Astrocyte of the cerebellum (primary cell): ENCODE results near the gene RAP1GAP.

ENCODE experiments used
- DNase-seq: peaks from one replicate; pipeline ENCODE4 v3.0.0-alpha.2; 2011; ENCODE audit warnings: low read depth
- H3K4me3 ChIP-seq: 2 replicates; pipeline ENCODE4 v1.5.1; 2011; ENCODE audit warnings: mild to moderate bottlenecking, low read depth, low read length, moderate library complexity
- CTCF ChIP-seq: IDR thresholded peaks from 2 replicates; pipeline ENCODE4 v1.5.1; 2012; ENCODE audit warnings: low read length, low read depth, moderate library complexity, mild to moderate bottlenecking; ENCODE audit errors: missing control alignments
- in situ Hi-C: cut with HindIII; loops from 2 replicates; pipeline ENCODE4 v1.10.0; 2017; ENCODE audit warnings: low sequenced_read_pairs

RAP1GAP gene

GRCh38 chr1:21573971-21574465, 95.1 kb downstream of the RAP1GAP start:
- no peak overlapping the region for H3K4me3 ChIP-seq
- in situ Hi-C loops, result no loop called here

GRCh38 chr1:21573475-21573874, 95.7 kb downstream of the RAP1GAP start:
- in situ Hi-C loops, result no loop called here
- no peak overlapping the region for H3K4me3 ChIP-seq
- no peak for DNase-seq
- no peak for TF ChIP-seq CTCF

More at GRCh38 chr1:21573971-21574465, 95.1 kb downstream of the RAP1GAP start:
- peak; percentile 62 for TF ChIP-seq CTCF
- peak; percentile 92 for DNase-seq

- no peak for DNase-seq
- no peak overlapping the region for H3K4me3 ChIP-seq
- in situ Hi-C loops, result no loop called here
- no peak for TF ChIP-seq CTCF
Measured at GRCh38 chr1:21572735-21573277, 96.4 kb downstream of the RAP1GAP start.

GRCh38 chr1:21572221-21572620, 96.9 kb downstream of the RAP1GAP start:
- DNase-seq, result no peak
- in situ Hi-C loops, result no loop called here
- TF ChIP-seq CTCF, result no peak
- H3K4me3 ChIP-seq, result no peak overlapping the region

- H3K4me3 ChIP-seq, result no peak overlapping the region
- no peak for DNase-seq
- in situ Hi-C loops, result no loop called here
- TF ChIP-seq CTCF, result no peak
Measured at GRCh38 chr1:21570885-21571284, 98.3 kb downstream of the RAP1GAP start.

- DNase-seq, result no peak
- no peak overlapping the region for H3K4me3 ChIP-seq
- no peak for TF ChIP-seq CTCF
- in situ Hi-C loops, result no loop called here
Measured at GRCh38 chr1:21570528-21570875, 98.7 kb downstream of the RAP1GAP start.
